Measurements from ENCODE around the gene MFAP5. TPM values are rescaled to one million over a fixed set of nuclear protein-coding genes. Genes with fewer than 3 reads are reported as not detected.
A peak's percentile ranks its signal among the peaks of the same experiment; 100 is the strongest.
"Not testable (repeated sequence)": the region's sequence is repeated elsewhere in the genome, so short reads cannot be mapped to it uniquely, and the experiment has no call there.

MFAP5 gene
- total RNA-seq, 1 experiment from 2014 or later = 0.26 TPM

DNA sequence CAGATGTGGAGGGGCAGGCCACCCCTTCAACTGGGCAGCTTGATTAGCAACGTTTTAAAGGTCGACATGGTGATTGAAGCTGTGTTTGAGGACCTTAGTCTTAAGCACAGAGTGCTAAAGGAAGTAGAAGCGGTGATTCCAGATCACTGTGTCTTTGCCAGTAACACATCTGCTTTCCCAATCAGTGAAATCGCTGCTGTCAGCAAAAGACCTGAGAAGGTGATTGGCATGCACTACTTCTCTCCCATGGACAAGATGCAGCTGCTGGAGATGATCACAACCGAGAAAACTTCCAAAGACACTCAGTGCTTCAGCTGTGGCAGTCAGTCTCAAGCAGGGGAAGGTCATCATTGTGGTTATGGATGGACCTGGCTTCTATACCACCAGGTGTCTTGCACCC is 26.0 kb downstream of the MFAP5 start:
- Histone ChIP-seq H3K18ac (ENCODE audit: insufficient read length, low read depth, low read length) (no peak overlapping the region), H2AFZ (ENCODE audit: low read length) (no peak overlapping the region), H3K27me3 (ENCODE audit: insufficient read depth, low read length) (no peaks in the 10 kb centered on the region), H2BK15ac (ENCODE audit: low read depth, low read length) (no peak overlapping the region), H4K91ac (ENCODE audit: insufficient read length, low read depth, low read length) (no peak overlapping the region), H3K9ac (ENCODE audit: extremely low read depth, insufficient read length, low read length) (no peak overlapping the region), H3K23ac (ENCODE audit: insufficient read length, low read depth, low read length) (no peak overlapping the region), H3K23me2 (ENCODE audit: insufficient read length, low read depth, low read length, poor library complexity, severe bottlenecking) (no peaks in the 10 kb centered on the region), H3T11ph (ENCODE audit: low read length) (no peak overlapping the region), H3K9me3 (ENCODE audit: control insufficient read depth, low read depth, low read length) (no peaks in the 10 kb centered on the region), H3K27ac (ENCODE audit: insufficient read length, low read depth, low read length) (peak overlapping the region; percentile 29), H4K5ac (ENCODE audit: insufficient read length, low read depth, low read length) (no peak overlapping the region), H2BK5ac (ENCODE audit: insufficient read length, low read length) (no peak overlapping the region), H4K8ac (replicated peaks; ENCODE audit: insufficient read length, low read depth, low read length) (no peak overlapping the region), H2BK20ac (ENCODE audit: low read depth, low read length, poor library complexity, severe bottlenecking) (no peak overlapping the region), H3K14ac (ENCODE audit: insufficient read depth, low read length) (0 out of 2 replicates have a peak overlapping the region, but pooled peaks have one; percentile 22), H4K20me1 (ENCODE audit: control insufficient read depth, insufficient read depth, insufficient read length) (no peaks in the 10 kb centered on the region), H3K4me1 (ENCODE audit: insufficient read depth, low read length) (peaks cover 15% of the 10 kb centered on the region), H3K79me1 (ENCODE audit: insufficient read depth, low read depth, low read length, poor library complexity, severe bottlenecking) (no peaks in the 10 kb centered on the region), H3K56ac (ENCODE audit: insufficient read length, low read depth, low read length) (no peak overlapping the region), H3K4me2 (ENCODE audit: insufficient read depth, insufficient read length, low read length) (no peak overlapping the region), H2BK12ac (ENCODE audit: insufficient read length, low read depth, low read length) (peak overlapping the region; percentile 15), H3K4ac (ENCODE audit: low read depth, low read length) (no peak overlapping the region), H3K79me2 (ENCODE audit: insufficient read depth, low read length) (no peaks in the 10 kb centered on the region), H2BK120ac (ENCODE audit: low read depth, low read length, poor library complexity, severe bottlenecking) (no peak overlapping the region), H2AK5ac (ENCODE audit: insufficient read length, low read length) (no peak overlapping the region)
- WGBS (ENCODE audit: extremely low coverage, insufficient read length, low lambda C conversion rate) = no CpG with 5 or more reads among the region's 5 CpGs
- peaks cover 7 to 9% of the 10 kb centered on the region in 2 experiments; a peak in 4 of 5 replicates for H3K9me3 Mint-ChIP-seq
- DNase-seq = no peak
- H3K4me1 Mint-ChIP-seq = peaks cover 51 to 55% of the 10 kb centered on the region in 2 experiments
- 0 out of 5 replicates have a peak overlapping the region, but pooled peaks have one; percentile 14 to 28 for H3K4me3 Mint-ChIP-seq
- H3K27ac Mint-ChIP-seq = peak overlapping the region; percentile 60 to 98 (median 97); a peak in 6 of 7 replicates
- TF ChIP-seq, protein P1, sequence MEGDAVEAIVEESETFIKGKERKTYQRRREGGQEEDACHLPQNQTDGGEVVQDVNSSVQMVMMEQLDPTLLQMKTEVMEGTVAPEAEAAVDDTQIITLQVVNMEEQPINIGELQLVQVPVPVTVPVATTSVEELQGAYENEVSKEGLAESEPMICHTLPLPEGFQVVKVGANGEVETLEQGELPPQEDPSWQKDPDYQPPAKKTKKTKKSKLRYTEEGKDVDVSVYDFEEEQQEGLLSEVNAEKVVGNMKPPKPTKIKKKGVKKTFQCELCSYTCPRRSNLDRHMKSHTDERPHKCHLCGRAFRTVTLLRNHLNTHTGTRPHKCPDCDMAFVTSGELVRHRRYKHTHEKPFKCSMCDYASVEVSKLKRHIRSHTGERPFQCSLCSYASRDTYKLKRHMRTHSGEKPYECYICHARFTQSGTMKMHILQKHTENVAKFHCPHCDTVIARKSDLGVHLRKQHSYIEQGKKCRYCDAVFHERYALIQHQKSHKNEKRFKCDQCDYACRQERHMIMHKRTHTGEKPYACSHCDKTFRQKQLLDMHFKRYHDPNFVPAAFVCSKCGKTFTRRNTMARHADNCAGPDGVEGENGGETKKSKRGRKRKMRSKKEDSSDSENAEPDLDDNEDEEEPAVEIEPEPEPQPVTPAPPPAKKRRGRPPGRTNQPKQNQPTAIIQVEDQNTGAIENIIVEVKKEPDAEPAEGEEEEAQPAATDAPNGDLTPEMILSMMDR (conservative IDR thresholded peaks at IDR 0.05) = no peak
- 0 out of 2 replicates have a peak, but pooled peaks cover 3% of the 10 kb centered on the region for H3K27me3 Mint-ChIP-seq (ENCODE audit: low read depth)
- peaks cover under 1 to 12% (median 9%) of the 10 kb centered on the region in 3 experiments; a peak in 5 of 7 replicates for H3K36me3 Mint-ChIP-seq (ENCODE audit: insufficient read depth in 1 of 3, low read depth in 3 of 3)

DNA sequence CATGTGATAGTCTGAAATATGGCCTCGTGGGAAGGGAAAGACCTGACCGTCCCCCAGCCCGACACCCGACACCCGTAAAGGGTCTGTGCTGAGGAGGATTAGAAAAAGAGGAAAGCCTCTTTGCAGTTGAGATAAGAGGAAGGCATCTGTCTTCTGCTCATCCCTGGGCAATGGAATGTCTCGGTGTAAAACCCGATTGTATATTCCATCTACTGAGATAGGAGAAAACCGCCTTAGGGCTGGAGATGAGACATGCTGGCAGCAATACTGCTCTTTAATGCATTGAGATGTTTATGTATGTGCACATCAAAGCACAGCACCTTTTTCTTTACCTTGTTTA is 26.6 kb downstream of the MFAP5 start:
- not testable (repeated sequence) for H4K5ac ChIP-seq (ENCODE audit: insufficient read length, low read depth, low read length); H3K79me1 ChIP-seq (ENCODE audit: insufficient read depth, low read depth, low read length, poor library complexity, severe bottlenecking); H3K23me2 ChIP-seq (ENCODE audit: insufficient read length, low read depth, low read length, poor library complexity, severe bottlenecking); H3K4me2 ChIP-seq (ENCODE audit: insufficient read depth, insufficient read length, low read length); H3K27me3 ChIP-seq (ENCODE audit: insufficient read depth, low read length); H4K20me1 ChIP-seq (ENCODE audit: control insufficient read depth, insufficient read depth, insufficient read length); DNase-seq; H3K79me2 ChIP-seq (ENCODE audit: insufficient read depth, low read length); H2BK15ac ChIP-seq (ENCODE audit: low read depth, low read length); H2AK5ac ChIP-seq (ENCODE audit: insufficient read length, low read length); H2BK120ac ChIP-seq (ENCODE audit: low read depth, low read length, poor library complexity, severe bottlenecking); H2BK20ac ChIP-seq (ENCODE audit: low read depth, low read length, poor library complexity, severe bottlenecking); H3K9me3 ChIP-seq (ENCODE audit: control insufficient read depth, low read depth, low read length); H3K56ac ChIP-seq (ENCODE audit: insufficient read length, low read depth, low read length); H3K18ac ChIP-seq (ENCODE audit: insufficient read length, low read depth, low read length); H3K4ac ChIP-seq (ENCODE audit: low read depth, low read length); H3K23ac ChIP-seq (ENCODE audit: insufficient read length, low read depth, low read length); H3T11ph ChIP-seq (ENCODE audit: low read length); H3K27me3 Mint-ChIP-seq (ENCODE audit: low read depth); H4K8ac ChIP-seq (replicated peaks; ENCODE audit: insufficient read length, low read depth, low read length); H2BK5ac ChIP-seq (ENCODE audit: insufficient read length, low read length); H2BK12ac ChIP-seq (ENCODE audit: insufficient read length, low read depth, low read length); H4K91ac ChIP-seq (ENCODE audit: insufficient read length, low read depth, low read length); H3K9ac ChIP-seq (ENCODE audit: extremely low read depth, insufficient read length, low read length); H2AFZ ChIP-seq (ENCODE audit: low read length); H3K14ac ChIP-seq (ENCODE audit: insufficient read depth, low read length)
- Mint-ChIP-seq H3K9me3 (peaks cover 6 to 13% of the 10 kb centered on the region in 2 experiments; a peak in 4 of 5 replicates), H3K27ac (peak overlapping the region; percentile 60 to 98 (median 97)), H3K36me3 (ENCODE audit: insufficient read depth in 1 of 3, low read depth in 3 of 3) (peaks cover 2 to 13% (median 9%) of the 10 kb centered on the region in 3 experiments; a peak in 5 of 7 replicates), H3K4me1 (peaks cover 51 to 55% of the 10 kb centered on the region in 2 experiments), H3K4me3 (peak overlapping the region; percentile 15 to 28; a peak in 4 of 5 replicates)
- peaks cover 15% of the 10 kb centered on the region for H3K4me1 ChIP-seq (ENCODE audit: insufficient read depth, low read length)
- no CpG with 5 or more reads among the region's 8 CpGs for WGBS (ENCODE audit: extremely low coverage, insufficient read length, low lambda C conversion rate)
- peak overlapping the region; percentile 29 for H3K27ac ChIP-seq (ENCODE audit: insufficient read length, low read depth, low read length)
